ENCODE measurements around the gene RFFL.

GRCh38 chr17:35068249-35068648, 4.7 kb upstream of the RFFL start:
- TF ChIP-seq POLR2A (IDR thresholded peaks at IDR 0.05) (no peak), POLR2AphosphoS5 (IDR thresholded peaks at IDR 0.05) (no peak)
- TF ChIP-seq, protein P1, sequence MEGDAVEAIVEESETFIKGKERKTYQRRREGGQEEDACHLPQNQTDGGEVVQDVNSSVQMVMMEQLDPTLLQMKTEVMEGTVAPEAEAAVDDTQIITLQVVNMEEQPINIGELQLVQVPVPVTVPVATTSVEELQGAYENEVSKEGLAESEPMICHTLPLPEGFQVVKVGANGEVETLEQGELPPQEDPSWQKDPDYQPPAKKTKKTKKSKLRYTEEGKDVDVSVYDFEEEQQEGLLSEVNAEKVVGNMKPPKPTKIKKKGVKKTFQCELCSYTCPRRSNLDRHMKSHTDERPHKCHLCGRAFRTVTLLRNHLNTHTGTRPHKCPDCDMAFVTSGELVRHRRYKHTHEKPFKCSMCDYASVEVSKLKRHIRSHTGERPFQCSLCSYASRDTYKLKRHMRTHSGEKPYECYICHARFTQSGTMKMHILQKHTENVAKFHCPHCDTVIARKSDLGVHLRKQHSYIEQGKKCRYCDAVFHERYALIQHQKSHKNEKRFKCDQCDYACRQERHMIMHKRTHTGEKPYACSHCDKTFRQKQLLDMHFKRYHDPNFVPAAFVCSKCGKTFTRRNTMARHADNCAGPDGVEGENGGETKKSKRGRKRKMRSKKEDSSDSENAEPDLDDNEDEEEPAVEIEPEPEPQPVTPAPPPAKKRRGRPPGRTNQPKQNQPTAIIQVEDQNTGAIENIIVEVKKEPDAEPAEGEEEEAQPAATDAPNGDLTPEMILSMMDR (IDR thresholded peaks at IDR 0.05), result no peak
